WTC11 (cell line): ENCODE measurements around the gene CLECL1. TPM values are rescaled to one million over a fixed set of nuclear protein-coding genes. Genes with fewer than 3 reads are reported as not detected.

ENCODE experiments used
- ATAC-seq: fragments of 200-7000 bp; cut with Tn5 transposase; 2 replicates; pipeline ENCODE4 v1.10.0; 2021; ENCODE audit warnings: mild to moderate bottlenecking, moderate library complexity
- CTCF ChIA-PET: fragments of 300-600 bp; sonication (Branson Sonifier 250); formaldehyde crosslinking; loops from one replicate; lab custom pipeline; 2021; ENCODE audit warnings: antibody characterized with exemption; lab: Charles Lee
- POLR2A ChIA-PET: fragments of 350-600 bp; sonication (Branson Sonifier 250); formaldehyde crosslinking; loops from one replicate; lab custom pipeline; 2021; ENCODE audit warnings: antibody characterized with exemption; lab: Charles Lee
- DNase-seq: peaks from one replicate; pipeline ENCODE4 v3.0.0; 2021; ENCODE audit warnings: low spot score
- H3K27ac Mint-ChIP-seq: 2 replicates; pipeline ENCODE4 v1.8.0; 2021; ENCODE audit warnings: mixed read lengths
- H3K27me3 Mint-ChIP-seq: 2 replicates; pipeline ENCODE4 v1.8.0; 2021; ENCODE audit warnings: low read depth, mild to moderate bottlenecking, moderate library complexity, mixed read lengths
- H3K36me3 Mint-ChIP-seq: 2 replicates; pipeline ENCODE4 v1.8.0; 2021; ENCODE audit warnings: mixed read lengths
- H3K4me1 Mint-ChIP-seq: 2 replicates; pipeline ENCODE4 v1.8.0; 2022; ENCODE audit warnings: mixed read lengths
- H3K4me3 Mint-ChIP-seq: 2 replicates; pipeline ENCODE4 v1.8.0; 2021; ENCODE audit warnings: mild to moderate bottlenecking, moderate library complexity, mixed read lengths
- H3K9me3 Mint-ChIP-seq: 2 replicates; pipeline ENCODE4 v1.8.0; 2021; ENCODE audit warnings: mixed read lengths
- ATF1 ChIP-seq: sonication (generic); formaldehyde crosslinking; IDR thresholded peaks from 2 replicates; pipeline ENCODE4 v1.8.1; 2023; ENCODE audit warnings: mild to moderate bottlenecking, moderate library complexity, missing genetic modification reagents
- ATF3 ChIP-seq: sonication (generic); formaldehyde crosslinking; conservative IDR thresholded peaks from 2 replicates; pipeline ENCODE4 v1.8.1; 2022; ENCODE audit warnings: mild to moderate bottlenecking, missing genetic modification reagents
- CREB1 ChIP-seq: sonication (generic); formaldehyde crosslinking; IDR thresholded peaks from 2 replicates; pipeline ENCODE4 v1.8.0; 2023; ENCODE audit warnings: mild to moderate bottlenecking, missing genetic modification reagents
- CTCF ChIP-seq: fragments of 200-600 bp; IDR thresholded peaks from 2 replicates; pipeline ENCODE4 v1.8.0; 2022; ENCODE audit warnings: antibody characterized with exemption
- EMX1 ChIP-seq: fragments of 250-450 bp; sonication (Bioruptor Pico); IDR thresholded peaks from 2 replicates; pipeline ENCODE4 v1.8.0; 2021; ENCODE audit warnings: mild to moderate bottlenecking
- FOXK1 ChIP-seq: sonication (generic); formaldehyde crosslinking; IDR thresholded peaks from 2 replicates; pipeline ENCODE4 v1.8.0; 2022; ENCODE audit warnings: mild to moderate bottlenecking, moderate library complexity, missing genetic modification reagents
- GRHL2 ChIP-seq: fragments of 250-450 bp; sonication (Bioruptor Pico); IDR thresholded peaks from 2 replicates; pipeline ENCODE4 v1.8.0; 2022; ENCODE audit warnings: mild to moderate bottlenecking, moderate library complexity; ENCODE audit not compliant: insufficient replicate concordance, severe bottlenecking
- IRF1 ChIP-seq: sonication (generic); formaldehyde crosslinking; IDR thresholded peaks from 2 replicates; pipeline ENCODE4 v1.8.0; 2023; ENCODE audit warnings: missing genetic modification reagents
- MLX ChIP-seq: sonication (generic); formaldehyde crosslinking; IDR thresholded peaks from 2 replicates; pipeline ENCODE4 v1.8.1; 2023; ENCODE audit warnings: mild to moderate bottlenecking, missing genetic modification reagents, moderate library complexity
- PRDM15 ChIP-seq: sonication (generic); formaldehyde crosslinking; IDR thresholded peaks from 2 replicates; pipeline ENCODE4 v1.8.0; 2022; ENCODE audit warnings: missing genetic modification reagents
- SMAD3 ChIP-seq: sonication (generic); formaldehyde crosslinking; IDR thresholded peaks from 2 replicates; pipeline ENCODE4 v1.8.0; 2022; ENCODE audit warnings: missing genetic modification reagents, mild to moderate bottlenecking, borderline replicate concordance
- ZMAT4 ChIP-seq: fragments of 250-450 bp; sonication (Bioruptor Pico); IDR thresholded peaks from 2 replicates; pipeline ENCODE4 v1.9.0; 2021; ENCODE audit warnings: mild to moderate bottlenecking
- ZNF281 ChIP-seq: sonication (generic); formaldehyde crosslinking; IDR thresholded peaks from 2 replicates; pipeline ENCODE4 v1.8.0; 2023; ENCODE audit warnings: mild to moderate bottlenecking, missing genetic modification reagents
- total RNA-seq: library from RNA; stranded (reverse); gene quantifications from 3 replicates; pipeline ENCODE4 v1.2.3, GENCODE V29; 2021

CLECL1 gene
- total RNA-seq, 1 experiment from 2014 or later = not detected

- TF ChIP-seq CTCF = no peak
- TF ChIP-seq, all 79 proteins: peak for 0
These were observed 21.2 kb downstream of the CLECL1 start (continued) for GRCh38 chr12:9711664-9712063.

GRCh38 chr12:9710584-9711375 is 22.1 kb downstream of the CLECL1 start:
- Mint-ChIP-seq H3K36me3 (0 out of 2 replicates have a peak, but pooled peaks cover 3% of the 10 kb centered on the region), H3K27me3 (no peaks in the 10 kb centered on the region), H3K4me1 (peaks cover 22% of the 10 kb centered on the region), H3K9me3 (peaks cover 6% of the 10 kb centered on the region), H3K4me3 (no peak overlapping the region), H3K27ac (no peak overlapping the region)
- no peak for TF ChIP-seq GRHL2 (CRISPR knock-in tag)
- TF ChIP-seq MLX = no peak
- TF ChIP-seq PRDM15 (CRISPR knock-in tag) = no peak
- no peak for TF ChIP-seq SMAD3 (CRISPR knock-in tag)
- TF ChIP-seq ZNF281 (CRISPR knock-in tag) = no peak
- TF ChIP-seq IRF1 = no peak
- ChIA-PET POLR2A (no interaction called here), CTCF (interaction anchor here (0.6 to 1.1 kb wide), 2 partner anchors 241 to 637 kb away, joined by 3 read pairs; no protein-coding TSS in a partner anchor)
- ATAC-seq (peak; percentile 61), DNase-seq (no peak)

GRCh38 chr12:9708853-9709252 is 24.0 kb downstream of the CLECL1 start:
- Mint-ChIP-seq H3K4me1 (peaks cover 22% of the 10 kb centered on the region), H3K27me3 (no peaks in the 10 kb centered on the region), H3K4me3 (no peak overlapping the region), H3K27ac (no peak overlapping the region), H3K36me3 (peaks cover 5% of the 10 kb centered on the region; the same call in 1 of the 2 replicates), H3K9me3 (peaks cover 22% of the 10 kb centered on the region)
- ChIA-PET POLR2A (interaction anchor here (0.5 to 0.6 kb wide), 2 partner anchors 31 to 34 kb away, joined by 3 to 8 read pairs; no protein-coding TSS in a partner anchor), CTCF (interaction anchor here (0.7 to 1.8 kb wide), 29 partner anchors 8 to 378 kb away, joined by 3 to 15 read pairs (median 5); partner anchors contain the start of gene CLECL1)
- DNase-seq (no peak), ATAC-seq (no peak)
- TF ChIP-seq CTCF (no peak), FOXK1 (CRISPR knock-in tag) (no peak), CREB1 (no peak), ATF3 (CRISPR knock-in tag) (no peak), ATF1 (CRISPR knock-in tag) (no peak), ZMAT4 (CRISPR knock-in tag) (no peak), EMX1 (CRISPR knock-in tag) (no peak)
